ENCODE results near the gene SLC35B1. TPM values are rescaled to one million over a fixed set of nuclear protein-coding genes. Genes with fewer than 3 reads are reported as not detected.
A peak's percentile ranks its signal among the peaks of the same experiment; 100 is the strongest.

SLC35B1 gene
- total RNA-seq, 1 donor from 2014 or later, result 48.1 TPM

DNA sequence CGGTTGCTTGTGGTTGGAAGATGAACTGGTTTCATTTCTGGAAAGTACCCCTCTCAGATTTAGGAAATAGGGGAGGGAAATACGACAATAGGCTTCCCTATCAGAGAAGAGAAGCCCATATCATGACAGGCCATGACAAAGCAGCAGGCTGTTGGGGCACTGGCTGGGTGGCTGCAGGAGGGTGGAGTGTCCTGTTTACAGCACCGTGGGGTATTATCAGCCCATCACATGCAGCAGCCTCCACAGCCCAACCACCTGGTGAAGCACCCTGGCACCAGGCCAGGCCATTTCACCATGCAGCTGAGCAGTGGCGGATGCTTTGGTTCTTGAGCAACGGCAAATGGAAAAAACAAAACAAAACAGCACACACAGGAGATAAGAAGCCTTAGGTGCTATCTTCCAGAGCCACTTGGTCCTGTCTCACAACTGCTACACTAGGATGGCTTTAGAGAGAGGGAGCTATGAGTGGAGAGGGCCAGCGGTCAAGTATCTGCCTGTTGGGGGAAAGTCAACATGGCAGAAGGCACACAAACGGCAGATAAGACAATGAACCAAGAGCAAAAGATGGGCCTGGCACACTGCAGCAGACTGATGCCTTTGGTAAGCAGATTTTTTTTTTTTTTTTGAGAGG is 32.0 kb upstream of the SLC35B1 start:
- ATAC-seq (peak; percentile 85), DNase-seq (peak; percentile 85)
- H3K36me3 ChIP-seq, result no peaks in the 10 kb centered on the region
- peaks cover 46% of the 10 kb centered on the region for H3K4me1 ChIP-seq
- intact Hi-C loops (cut with DNase I), result no loop called here
- H3K9me3 ChIP-seq, result no peaks in the 10 kb centered on the region
- H3K27me3 ChIP-seq, result no peaks in the 10 kb centered on the region
- TF ChIP-seq, protein P1, sequence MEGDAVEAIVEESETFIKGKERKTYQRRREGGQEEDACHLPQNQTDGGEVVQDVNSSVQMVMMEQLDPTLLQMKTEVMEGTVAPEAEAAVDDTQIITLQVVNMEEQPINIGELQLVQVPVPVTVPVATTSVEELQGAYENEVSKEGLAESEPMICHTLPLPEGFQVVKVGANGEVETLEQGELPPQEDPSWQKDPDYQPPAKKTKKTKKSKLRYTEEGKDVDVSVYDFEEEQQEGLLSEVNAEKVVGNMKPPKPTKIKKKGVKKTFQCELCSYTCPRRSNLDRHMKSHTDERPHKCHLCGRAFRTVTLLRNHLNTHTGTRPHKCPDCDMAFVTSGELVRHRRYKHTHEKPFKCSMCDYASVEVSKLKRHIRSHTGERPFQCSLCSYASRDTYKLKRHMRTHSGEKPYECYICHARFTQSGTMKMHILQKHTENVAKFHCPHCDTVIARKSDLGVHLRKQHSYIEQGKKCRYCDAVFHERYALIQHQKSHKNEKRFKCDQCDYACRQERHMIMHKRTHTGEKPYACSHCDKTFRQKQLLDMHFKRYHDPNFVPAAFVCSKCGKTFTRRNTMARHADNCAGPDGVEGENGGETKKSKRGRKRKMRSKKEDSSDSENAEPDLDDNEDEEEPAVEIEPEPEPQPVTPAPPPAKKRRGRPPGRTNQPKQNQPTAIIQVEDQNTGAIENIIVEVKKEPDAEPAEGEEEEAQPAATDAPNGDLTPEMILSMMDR (IDR thresholded peaks at IDR 0.05), result no peak
- no peak overlapping the region for H3K4me3 ChIP-seq
- H3K27ac ChIP-seq, result peak overlapping the region; percentile 72

DNA sequence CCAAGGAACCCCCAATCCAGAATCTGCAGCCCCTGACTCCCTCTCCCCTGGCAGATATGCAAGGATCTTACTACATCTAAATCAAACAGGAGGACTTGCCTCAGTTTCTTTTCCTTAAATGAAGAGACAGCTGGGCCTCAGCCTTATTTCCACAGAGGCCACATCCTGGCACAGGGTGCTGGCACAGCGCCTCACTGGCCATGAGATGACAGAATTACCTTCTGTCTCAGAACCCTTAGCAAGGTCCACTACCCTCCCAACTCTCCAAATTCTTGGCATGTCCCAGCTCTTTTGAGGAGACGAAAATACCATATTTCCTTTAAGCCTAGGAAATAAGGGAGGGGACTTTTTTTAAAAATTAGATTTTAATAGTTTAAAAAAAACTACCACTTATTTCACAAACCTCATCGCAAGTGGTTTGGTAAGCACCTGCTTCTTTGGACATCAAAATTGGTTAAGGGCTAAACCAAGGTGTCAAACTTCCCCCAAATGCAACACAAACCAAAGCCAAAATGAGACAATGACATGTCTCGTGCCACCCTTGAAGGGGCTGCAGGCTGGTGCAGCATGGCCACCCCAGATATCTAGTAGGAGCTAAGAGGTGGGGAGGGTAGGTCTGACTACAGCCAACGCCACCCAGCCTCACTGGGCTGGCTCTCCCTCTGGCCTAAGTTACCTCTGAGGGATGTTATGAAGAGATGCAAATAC is 30.8 kb upstream of the SLC35B1 start:
- no peak for ATAC-seq

DNA sequence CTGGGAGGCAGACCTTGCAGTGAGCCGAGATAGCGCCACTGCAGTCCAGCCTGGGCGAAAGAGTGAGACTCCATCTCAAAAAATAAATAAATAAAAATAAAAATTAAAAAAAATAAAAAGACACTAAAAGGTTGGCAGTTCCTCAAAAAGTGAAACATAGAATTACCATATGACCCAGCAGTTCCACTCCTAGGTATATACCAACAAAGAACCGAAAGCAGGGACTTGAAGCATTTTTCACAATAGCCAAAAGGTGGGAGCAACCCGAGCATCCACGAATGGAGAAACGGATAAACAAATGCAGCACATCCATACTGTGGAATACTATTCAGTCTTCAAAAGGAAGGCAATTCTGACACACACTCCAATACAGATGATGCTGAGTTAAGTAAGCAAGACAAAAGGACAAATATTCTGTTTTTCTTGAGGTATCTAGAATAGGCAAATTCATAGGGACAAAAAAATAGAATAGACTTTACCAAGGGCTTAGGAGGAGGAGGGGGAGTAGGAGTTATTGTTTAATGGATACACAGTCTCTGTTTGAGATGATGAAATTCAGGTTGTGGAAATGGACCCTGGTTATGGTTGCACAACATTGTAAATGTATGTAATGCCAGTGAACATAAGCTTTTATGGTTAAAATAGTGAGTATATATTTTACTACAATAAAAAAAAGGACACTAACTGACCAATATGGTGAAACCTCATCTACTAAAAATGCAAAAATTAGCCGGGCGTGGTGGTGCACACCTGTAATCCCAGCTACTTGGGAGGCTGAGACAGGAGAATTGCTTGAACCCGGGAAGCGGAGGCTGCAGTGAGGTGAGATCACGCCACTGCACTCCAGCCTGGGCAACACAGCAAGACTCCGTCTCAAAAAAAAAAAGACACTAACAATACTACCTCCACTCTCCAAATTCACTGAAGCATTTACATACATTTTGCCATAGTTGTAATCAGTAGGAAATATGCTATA is 27.0 kb upstream of the SLC35B1 start:
- Histone ChIP-seq H3K27me3 (no peaks in the 10 kb centered on the region), H3K36me3 (no peaks in the 10 kb centered on the region), H3K27ac (no peak overlapping the region), H3K4me1 (peaks cover 24% of the 10 kb centered on the region), H3K9me3 (no peaks in the 10 kb centered on the region), H3K4me3 (no peak overlapping the region)
- ATAC-seq (no peak), DNase-seq (no peak)
- intact Hi-C loops (cut with DNase I), result no loop called here
- TF ChIP-seq, protein P1 (IDR thresholded peaks at IDR 0.05), result no peak

More for the DNA sequence above, 30.8 kb upstream of the SLC35B1 start:
- Histone ChIP-seq H3K4me3 (no peak overlapping the region), H3K27me3 (no peaks in the 10 kb centered on the region), H3K27ac (peak overlapping the region; percentile 72), H3K4me1 (peaks cover 46% of the 10 kb centered on the region), H3K9me3 (no peaks in the 10 kb centered on the region), H3K36me3 (no peaks in the 10 kb centered on the region)
- DNase-seq, result no peak
- intact Hi-C loops (cut with DNase I), result no loop called here
- TF ChIP-seq, protein P1 (IDR thresholded peaks at IDR 0.05), result no peak

DNA sequence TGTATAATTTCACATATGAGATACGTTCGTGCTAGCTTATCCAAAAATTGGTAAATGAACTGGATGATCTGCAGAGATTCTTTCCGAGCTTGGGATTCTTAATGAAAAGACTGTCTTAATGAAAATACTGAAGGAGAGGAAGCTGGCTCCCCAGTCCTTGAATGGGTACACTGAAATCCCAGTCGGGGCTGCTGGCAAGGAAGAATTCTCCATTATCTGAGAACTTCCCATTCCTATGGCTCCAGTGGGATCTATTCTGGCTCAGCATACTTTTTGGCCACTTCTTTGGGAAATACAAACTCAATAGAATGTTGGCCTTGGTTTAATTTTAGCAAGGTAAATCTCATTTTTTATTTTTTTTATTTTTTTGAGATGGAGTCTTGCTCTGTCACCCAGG is 23.7 kb upstream of the SLC35B1 start:
- Histone ChIP-seq H3K4me1 (peaks cover 11% of the 10 kb centered on the region), H3K27me3 (no peaks in the 10 kb centered on the region), H3K4me3 (no peak overlapping the region), H3K9me3 (no peaks in the 10 kb centered on the region), H3K27ac (no peak overlapping the region), H3K36me3 (no peaks in the 10 kb centered on the region)
- ATAC-seq (no peak), DNase-seq (no peak)
- TF ChIP-seq, protein P1 (IDR thresholded peaks at IDR 0.05), result no peak
- intact Hi-C loops (cut with DNase I), result no loop called here

DNA sequence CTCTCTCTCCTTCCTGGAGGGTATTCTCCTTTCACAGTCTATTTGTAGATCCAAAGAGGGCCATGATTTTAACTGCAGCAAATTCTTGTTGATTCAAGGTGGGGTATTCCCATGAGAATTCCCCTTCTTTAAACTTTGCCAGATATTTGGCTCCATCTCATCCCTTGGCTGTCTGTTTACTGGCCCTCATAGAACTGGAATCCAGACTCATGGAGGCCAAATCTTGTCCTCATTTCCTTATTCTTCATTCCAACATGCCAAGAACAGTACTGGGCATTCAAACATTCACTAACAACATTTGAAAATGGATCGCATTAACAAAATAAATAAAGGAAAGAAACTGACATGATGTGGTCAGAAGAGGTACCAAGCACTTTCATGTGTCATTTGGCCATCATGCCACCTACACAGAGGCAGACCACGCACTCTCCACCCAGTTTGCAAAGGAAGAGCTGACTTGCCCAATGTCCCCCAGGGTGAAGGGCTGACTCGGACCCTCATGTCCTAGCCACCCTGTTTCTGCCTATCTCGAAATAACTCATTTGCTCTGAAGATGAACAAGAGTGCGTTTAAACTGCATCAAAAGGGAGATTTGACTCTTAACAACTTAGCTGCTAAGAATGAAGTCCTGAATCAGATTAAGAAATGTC is 23.1 kb upstream of the SLC35B1 start:
- intact Hi-C loops (cut with DNase I), result no loop called here
- Histone ChIP-seq H3K27ac (peak overlapping the region; percentile 24), H3K4me1 (peaks cover 11% of the 10 kb centered on the region), H3K9me3 (no peaks in the 10 kb centered on the region), H3K36me3 (no peaks in the 10 kb centered on the region), H3K27me3 (no peaks in the 10 kb centered on the region), H3K4me3 (no peak overlapping the region)
- no peak for ATAC-seq
- DNase-seq, result no peak
- TF ChIP-seq, protein P1 (IDR thresholded peaks at IDR 0.05), result no peak

Data from upper lobe of right lung (tissue), 1 donor.